ENCODE data around the gene SMARCA4. TPM values are rescaled to one million over a fixed set of nuclear protein-coding genes. Genes with fewer than 3 reads are reported as not detected.

Gene SMARCA4
- total and polyA plus RNA-seq, 2 experiments from 2014 or later = 177 to 336 TPM

DNA sequence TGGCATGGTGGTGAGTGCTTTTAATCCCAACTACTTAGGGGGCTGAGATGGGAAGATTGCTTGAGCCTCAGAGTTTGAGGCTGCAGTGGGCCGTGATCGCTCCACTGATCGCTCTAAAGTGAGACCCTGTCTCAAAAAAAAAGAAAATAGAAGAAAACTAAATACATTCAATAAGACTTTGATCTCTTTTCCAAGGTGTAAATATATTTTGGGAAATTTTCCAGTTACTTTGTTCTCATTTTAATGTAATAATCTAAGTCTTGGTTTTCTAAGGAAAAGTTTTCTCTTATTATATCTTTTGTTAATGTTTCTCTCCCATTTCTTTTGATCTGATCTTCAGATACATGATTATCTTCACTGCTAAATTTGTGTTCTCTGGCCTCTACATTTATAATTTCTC lies 138.0 kb downstream of the SMARCA4 start:
- H2AFZ ChIP-seq = no peak overlapping the region
- H3F3A ChIP-seq (replicated peaks; ENCODE audit: low read depth) = peaks cover 73% of the 10 kb centered on the region
- peaks cover 99% of the 10 kb centered on the region for H3K79me2 ChIP-seq (replicated peaks; ENCODE audit: insufficient read depth)
- H3K27me3 ChIP-seq (ENCODE audit: insufficient read depth) = no peaks in the 10 kb centered on the region
- no peak overlapping the region for H3K4me3 ChIP-seq
- Mint-ChIP-seq H3K4me1 (peaks cover 10% of the 10 kb centered on the region), H3K36me3 (ENCODE audit: low read depth) (peaks cover 85% of the 10 kb centered on the region), H3K4me3 (no peak overlapping the region; the same call in 2 of the 3 replicates), H3K9me3 (no peaks in the 10 kb centered on the region), H3K27me3 (ENCODE audit: insufficient read depth, low read depth, poor library complexity) (no peaks in the 10 kb centered on the region), H3K27ac (no peak overlapping the region)
- no peak for ATAC-seq
- peaks cover 98% of the 10 kb centered on the region for H3K36me3 ChIP-seq (ENCODE audit: insufficient read depth)
- no peak for TF ChIP-seq STAT1 (IDR thresholded peaks at IDR 0.05; ENCODE audit: unreplicated experiment)
- TF ChIP-seq, protein P1, sequence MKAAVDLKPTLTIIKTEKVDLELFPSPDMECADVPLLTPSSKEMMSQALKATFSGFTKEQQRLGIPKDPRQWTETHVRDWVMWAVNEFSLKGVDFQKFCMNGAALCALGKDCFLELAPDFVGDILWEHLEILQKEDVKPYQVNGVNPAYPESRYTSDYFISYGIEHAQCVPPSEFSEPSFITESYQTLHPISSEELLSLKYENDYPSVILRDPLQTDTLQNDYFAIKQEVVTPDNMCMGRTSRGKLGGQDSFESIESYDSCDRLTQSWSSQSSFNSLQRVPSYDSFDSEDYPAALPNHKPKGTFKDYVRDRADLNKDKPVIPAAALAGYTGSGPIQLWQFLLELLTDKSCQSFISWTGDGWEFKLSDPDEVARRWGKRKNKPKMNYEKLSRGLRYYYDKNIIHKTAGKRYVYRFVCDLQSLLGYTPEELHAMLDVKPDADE (IDR thresholded peaks at IDR 0.05) = no peak
- no peak for TF ChIP-seq ZNF331 (CRISPR knock-in tag; IDR thresholded peaks at IDR 0.05; ENCODE audit: low read depth)
- TF ChIP-seq EZH2 (IDR thresholded peaks at IDR 0.05; ENCODE audit: low read depth, unreplicated experiment) = no peak
- TF ChIP-seq, protein P2, sequence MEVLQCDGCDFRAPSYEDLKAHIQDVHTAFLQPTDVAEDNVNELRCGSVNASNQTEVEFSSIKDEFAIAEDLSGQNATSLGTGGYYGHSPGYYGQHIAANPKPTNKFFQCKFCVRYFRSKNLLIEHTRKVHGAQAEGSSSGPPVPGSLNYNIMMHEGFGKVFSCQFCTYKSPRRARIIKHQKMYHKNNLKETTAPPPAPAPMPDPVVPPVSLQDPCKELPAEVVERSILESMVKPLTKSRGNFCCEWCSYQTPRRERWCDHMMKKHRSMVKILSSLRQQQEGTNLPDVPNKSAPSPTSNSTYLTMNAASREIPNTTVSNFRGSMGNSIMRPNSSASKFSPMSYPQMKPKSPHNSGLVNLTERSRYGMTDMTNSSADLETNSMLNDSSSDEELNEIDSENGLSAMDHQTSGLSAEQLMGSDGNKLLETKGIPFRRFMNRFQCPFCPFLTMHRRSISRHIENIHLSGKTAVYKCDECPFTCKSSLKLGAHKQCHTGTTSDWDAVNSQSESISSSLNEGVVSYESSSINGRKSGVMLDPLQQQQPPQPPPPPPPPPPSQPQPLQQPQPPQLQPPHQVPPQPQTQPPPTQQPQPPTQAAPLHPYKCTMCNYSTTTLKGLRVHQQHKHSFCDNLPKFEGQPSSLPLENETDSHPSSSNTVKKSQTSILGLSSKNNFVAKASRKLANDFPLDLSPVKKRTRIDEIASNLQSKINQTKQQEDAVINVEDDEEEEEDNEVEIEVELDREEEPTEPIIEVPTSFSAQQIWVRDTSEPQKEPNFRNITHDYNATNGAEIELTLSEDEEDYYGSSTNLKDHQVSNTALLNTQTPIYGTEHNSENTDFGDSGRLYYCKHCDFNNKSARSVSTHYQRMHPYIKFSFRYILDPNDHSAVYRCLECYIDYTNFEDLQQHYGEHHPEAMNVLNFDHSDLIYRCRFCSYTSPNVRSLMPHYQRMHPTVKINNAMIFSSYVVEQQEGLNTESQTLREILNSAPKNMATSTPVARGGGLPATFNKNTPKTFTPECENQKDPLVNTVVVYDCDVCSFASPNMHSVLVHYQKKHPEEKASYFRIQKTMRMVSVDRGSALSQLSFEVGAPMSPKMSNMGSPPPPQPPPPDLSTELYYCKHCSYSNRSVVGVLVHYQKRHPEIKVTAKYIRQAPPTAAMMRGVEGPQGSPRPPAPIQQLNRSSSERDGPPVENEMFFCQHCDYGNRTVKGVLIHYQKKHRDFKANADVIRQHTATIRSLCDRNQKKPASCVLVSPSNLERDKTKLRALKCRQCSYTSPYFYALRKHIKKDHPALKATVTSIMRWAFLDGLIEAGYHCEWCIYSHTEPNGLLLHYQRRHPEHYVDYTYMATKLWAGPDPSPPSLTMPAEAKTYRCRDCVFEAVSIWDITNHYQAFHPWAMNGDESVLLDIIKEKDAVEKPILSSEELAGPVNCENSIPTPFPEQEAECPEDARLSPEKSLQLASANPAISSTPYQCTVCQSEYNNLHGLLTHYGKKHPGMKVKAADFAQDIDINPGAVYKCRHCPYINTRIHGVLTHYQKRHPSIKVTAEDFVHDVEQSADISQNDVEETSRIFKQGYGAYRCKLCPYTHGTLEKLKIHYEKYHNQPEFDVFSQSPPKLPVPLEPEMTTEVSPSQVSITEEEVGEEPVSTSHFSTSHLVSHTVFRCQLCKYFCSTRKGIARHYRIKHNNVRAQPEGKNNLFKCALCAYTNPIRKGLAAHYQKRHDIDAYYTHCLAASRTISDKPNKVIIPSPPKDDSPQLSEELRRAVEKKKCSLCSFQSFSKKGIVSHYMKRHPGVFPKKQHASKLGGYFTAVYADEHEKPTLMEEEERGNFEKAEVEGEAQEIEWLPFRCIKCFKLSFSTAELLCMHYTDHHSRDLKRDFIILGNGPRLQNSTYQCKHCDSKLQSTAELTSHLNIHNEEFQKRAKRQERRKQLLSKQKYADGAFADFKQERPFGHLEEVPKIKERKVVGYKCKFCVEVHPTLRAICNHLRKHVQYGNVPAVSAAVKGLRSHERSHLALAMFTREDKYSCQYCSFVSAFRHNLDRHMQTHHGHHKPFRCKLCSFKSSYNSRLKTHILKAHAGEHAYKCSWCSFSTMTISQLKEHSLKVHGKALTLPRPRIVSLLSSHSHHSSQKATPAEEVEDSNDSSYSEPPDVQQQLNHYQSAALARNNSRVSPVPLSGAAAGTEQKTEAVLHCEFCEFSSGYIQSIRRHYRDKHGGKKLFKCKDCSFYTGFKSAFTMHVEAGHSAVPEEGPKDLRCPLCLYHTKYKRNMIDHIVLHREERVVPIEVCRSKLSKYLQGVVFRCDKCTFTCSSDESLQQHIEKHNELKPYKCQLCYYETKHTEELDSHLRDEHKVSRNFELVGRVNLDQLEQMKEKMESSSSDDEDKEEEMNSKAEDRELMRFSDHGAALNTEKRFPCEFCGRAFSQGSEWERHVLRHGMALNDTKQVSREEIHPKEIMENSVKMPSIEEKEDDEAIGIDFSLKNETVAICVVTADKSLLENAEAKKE (CRISPR knock-in tag; IDR thresholded peaks at IDR 0.05) = no peak
- TF ChIP-seq NANOG (IDR thresholded peaks at IDR 0.05; ENCODE audit: borderline replicate concordance) = no peak
- no peaks in the 10 kb centered on the region for H3K9me2 ChIP-seq (ENCODE audit: insufficient read depth)
- H3K4me1 ChIP-seq (ENCODE audit: insufficient read depth) = peaks cover 11% of the 10 kb centered on the region; the same call in 1 of the 2 replicates
- H3K27ac ChIP-seq (ENCODE audit: low read depth) = 0 out of 2 replicates have a peak overlapping the region, but pooled peaks have one; percentile 23
- peaks cover 87% of the 10 kb centered on the region for H4K20me1 ChIP-seq (replicated peaks; ENCODE audit: insufficient read depth)
- H3K4me2 ChIP-seq = no peak overlapping the region
- no peak for DNase-seq (ENCODE audit: low spot score)

All from GM23338 (cell line).